Body of pancreas (tissue), 4 donors: ENCODE data around the gene FOXL3.

Experiments
- POLR2A ChIP-seq, 3 donors: fragments of 450-650 bp; IDR thresholded peaks; one replicate each; pipeline ENCODE4 v1.6.1; 2016; ENCODE audit warnings: antibody characterized with exemption in 3 of 3, mild to moderate bottlenecking in 2 of 3
- TF ChIP-seq, protein P1 (sequence below), 7 experiments: fragments of 450-650 bp in 4 of 7; fragments of 200-600 bp in 3 of 7; sonication (generic) in 3 of 7; IDR thresholded peaks; one replicate each; pipeline ENCODE4 v1.5.1; 2016 to 2019; ENCODE audit warnings: antibody characterized with exemption in 7 of 7

DNA sequence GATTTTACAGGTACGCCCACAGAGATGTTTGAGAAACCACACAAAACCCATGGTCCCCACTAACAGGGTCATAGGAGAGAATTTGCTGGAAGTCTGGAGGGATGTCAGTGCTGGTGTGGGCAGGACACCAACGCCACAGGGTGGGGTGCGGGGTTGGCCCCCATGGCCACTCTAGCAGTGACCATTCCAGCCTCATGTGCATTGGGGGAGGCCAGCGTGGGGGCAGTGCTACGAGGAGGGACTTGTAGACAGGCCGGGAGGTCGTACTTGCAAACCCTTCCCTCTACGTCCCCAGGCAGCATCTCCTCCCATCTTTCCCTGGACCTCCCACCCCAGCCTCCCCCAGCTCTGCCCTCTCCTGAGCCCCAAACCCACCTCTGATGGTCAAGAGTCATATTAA, 34.0 kb downstream of the FOXL3 start:
- TF ChIP-seq POLR2A (IDR thresholded peaks at IDR 0.05) = no peak
- TF ChIP-seq, protein P1, sequence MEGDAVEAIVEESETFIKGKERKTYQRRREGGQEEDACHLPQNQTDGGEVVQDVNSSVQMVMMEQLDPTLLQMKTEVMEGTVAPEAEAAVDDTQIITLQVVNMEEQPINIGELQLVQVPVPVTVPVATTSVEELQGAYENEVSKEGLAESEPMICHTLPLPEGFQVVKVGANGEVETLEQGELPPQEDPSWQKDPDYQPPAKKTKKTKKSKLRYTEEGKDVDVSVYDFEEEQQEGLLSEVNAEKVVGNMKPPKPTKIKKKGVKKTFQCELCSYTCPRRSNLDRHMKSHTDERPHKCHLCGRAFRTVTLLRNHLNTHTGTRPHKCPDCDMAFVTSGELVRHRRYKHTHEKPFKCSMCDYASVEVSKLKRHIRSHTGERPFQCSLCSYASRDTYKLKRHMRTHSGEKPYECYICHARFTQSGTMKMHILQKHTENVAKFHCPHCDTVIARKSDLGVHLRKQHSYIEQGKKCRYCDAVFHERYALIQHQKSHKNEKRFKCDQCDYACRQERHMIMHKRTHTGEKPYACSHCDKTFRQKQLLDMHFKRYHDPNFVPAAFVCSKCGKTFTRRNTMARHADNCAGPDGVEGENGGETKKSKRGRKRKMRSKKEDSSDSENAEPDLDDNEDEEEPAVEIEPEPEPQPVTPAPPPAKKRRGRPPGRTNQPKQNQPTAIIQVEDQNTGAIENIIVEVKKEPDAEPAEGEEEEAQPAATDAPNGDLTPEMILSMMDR (IDR thresholded peaks at IDR 0.05) = no peak
